ENCODE data around the gene FREM1. TPM values are rescaled to one million over a fixed set of nuclear protein-coding genes. Genes with fewer than 3 reads are reported as not detected.
A peak's percentile ranks its signal among the peaks of the same experiment; 100 is the strongest.

FREM1 gene, protein sequence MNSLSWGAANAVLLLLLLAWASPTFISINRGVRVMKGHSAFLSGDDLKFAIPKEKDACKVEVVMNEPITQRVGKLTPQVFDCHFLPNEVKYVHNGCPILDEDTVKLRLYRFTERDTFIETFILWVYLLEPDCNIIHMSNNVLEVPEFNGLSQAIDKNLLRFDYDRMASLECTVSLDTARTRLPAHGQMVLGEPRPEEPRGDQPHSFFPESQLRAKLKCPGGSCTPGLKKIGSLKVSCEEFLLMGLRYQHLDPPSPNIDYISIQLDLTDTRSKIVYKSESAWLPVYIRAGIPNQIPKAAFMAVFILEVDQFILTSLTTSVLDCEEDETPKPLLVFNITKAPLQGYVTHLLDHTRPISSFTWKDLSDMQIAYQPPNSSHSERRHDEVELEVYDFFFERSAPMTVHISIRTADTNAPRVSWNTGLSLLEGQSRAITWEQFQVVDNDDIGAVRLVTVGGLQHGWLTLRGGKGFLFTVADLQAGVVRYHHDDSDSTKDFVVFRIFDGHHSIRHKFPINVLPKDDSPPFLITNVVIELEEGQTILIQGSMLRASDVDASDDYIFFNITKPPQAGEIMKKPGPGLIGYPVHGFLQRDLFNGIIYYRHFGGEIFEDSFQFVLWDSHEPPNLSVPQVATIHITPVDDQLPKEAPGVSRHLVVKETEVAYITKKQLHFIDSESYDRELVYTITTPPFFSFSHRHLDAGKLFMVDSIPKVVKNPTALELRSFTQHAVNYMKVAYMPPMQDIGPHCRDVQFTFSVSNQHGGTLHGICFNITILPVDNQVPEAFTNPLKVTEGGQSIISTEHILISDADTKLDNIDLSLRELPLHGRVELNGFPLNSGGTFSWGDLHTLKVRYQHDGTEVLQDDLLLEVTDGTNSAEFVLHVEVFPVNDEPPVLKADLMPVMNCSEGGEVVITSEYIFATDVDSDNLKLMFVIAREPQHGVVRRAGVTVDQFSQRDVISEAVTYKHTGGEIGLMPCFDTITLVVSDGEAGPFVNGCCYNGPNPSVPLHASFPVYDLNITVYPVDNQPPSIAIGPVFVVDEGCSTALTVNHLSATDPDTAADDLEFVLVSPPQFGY (N-terminal part only)
- 2.7 TPM for total RNA-seq
- long read RNA-seq, partial matches to known transcripts, result 1 of 1 reads
- long read RNA-seq, other reads (novel, unspliced or antisense), result 0 of 1 reads

DNA sequence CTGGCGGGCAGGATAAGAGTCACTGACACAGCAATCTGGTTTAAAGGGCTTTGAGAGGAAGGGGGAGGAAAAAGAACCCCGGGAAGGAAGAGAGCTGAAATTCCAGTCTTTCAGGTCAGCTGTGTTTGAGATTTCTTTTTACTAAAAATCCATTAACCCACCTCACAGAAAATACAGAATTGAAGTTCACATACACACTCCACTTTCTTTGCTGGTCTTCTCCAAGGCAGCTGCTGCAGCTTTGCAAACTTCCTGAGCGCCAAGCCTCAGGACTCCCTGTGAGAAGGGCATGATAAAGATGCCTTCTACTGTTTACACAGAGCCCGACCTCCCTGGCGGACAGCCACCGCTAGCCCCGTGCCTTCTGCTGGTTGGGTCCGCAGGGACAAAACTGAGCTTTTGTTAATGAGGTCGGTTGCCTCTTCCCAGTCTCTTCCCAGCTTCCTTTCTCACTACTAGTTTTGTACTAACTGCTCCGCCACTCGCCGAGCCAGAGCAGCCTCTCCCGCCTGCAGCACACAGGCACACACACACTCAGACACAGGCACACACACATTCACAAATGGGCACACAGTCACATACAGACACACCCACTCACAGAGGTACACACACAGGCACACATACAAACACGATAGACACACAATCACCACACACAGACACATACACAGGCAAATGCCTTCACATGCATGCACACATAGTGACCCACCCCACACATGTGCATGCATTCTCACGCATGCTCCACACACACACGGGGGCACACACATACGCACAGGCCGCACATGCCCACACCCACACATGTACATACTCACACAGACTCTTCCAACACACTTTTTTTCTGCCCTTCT lies at the start of gene FREM1:
Gene FREM1, minus strand, starts transcription at position 468 of the 845 bp plus-strand sequence. CDS start 41,451 bp downstream, outside the sequence.
- DNase-seq (peak; percentile 73), ATAC-seq (peak; percentile 60)
- intact Hi-C loops (cut with micrococcal nuclease), result no loop called here

DNA sequence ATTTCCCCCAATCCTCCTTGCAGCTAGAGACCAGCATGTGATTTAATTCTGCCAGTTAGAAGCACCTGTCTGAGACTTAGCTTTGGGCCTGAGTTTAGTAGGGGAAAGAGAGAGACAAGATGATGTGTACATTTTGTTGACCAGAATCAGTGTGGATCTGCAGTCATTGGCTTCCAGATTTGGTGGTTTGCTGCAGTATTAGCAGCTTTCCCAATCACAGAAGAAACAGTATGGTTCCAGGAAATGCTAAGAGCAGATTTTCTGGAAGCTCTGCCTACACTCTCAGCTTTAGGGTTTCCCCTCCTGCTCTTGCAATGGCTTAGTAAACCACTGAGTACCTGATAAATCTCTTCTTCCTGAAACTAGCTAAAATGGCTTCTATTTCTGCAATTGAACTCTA lies 48.8 kb upstream of the FREM1 start:
- intact Hi-C loops (cut with micrococcal nuclease), result no loop called here
- no peak for DNase-seq
- ATAC-seq, result no peak

DNA sequence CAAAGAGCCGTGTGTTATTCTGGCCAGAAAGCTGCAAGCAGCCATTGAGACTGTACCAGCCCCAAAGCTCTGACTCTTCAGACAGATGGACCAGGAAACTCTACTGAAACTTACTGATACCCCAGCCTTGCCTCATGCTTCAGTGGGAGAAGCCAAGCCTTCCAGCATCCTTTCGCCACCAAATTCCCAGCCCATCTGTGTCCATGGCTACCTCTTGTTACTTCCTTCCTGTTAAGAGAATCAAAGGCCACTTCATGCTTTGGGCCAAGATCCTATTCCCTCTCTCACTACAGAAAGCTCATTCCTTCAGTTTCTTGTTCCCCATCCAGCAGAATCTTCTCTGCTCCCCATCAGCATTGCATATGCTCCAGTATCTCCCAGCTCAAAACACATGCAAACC lies 46.9 kb upstream of the FREM1 start:
- ATAC-seq (peak; percentile 96), DNase-seq (peak; percentile 50)
- intact Hi-C loops (cut with micrococcal nuclease), result no loop called here

GRCh38 chr9:14956208-14956607 lies 46.0 kb upstream of the FREM1 start:
- ATAC-seq, result peak; percentile 78
- DNase-seq, result no peak
- intact Hi-C loops (cut with micrococcal nuclease), result no loop called here

GRCh38 chr9:14945351-14945750 lies 35.1 kb upstream of the FREM1 start:
- intact Hi-C loops (cut with micrococcal nuclease), result no loop called here
- DNase-seq (no peak), ATAC-seq (no peak)

GRCh38 chr9:14941501-14942405 lies 31.5 kb upstream of the FREM1 start:
- DNase-seq, result no peak
- ATAC-seq, result peak; percentile 92
- intact Hi-C loops (cut with micrococcal nuclease), result no loop called here

- DNase-seq (no peak), ATAC-seq (no peak)
- intact Hi-C loops (cut with micrococcal nuclease), result no loop called here
Observed at GRCh38 chr9:14939378-14939777, 29.1 kb upstream of the FREM1 start.

GRCh38 chr9:14937216-14937615 lies 27.0 kb upstream of the FREM1 start:
- no peak for DNase-seq
- intact Hi-C loops (cut with micrococcal nuclease), result no loop called here
- ATAC-seq, result no peak

DNA sequence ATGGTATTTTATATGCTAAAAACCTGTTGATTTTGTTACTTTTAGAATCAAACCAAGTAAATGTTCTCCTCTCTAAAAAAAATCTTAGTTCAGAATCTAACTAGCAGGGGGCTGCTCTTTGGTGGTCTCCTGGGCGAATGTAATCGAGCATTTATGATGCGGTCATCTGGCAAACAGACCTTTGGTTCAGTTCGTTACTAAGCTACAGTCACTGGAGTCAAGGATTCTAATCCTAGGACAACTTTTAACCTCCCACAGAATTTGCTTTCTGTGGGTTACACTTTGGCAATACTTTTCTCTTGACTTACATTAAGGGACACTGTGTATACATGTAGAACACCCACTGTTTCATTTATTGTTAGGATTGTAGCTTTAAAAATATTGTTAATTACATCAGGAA lies 26.3 kb upstream of the FREM1 start:
- no peak for ATAC-seq
- DNase-seq, result no peak
- intact Hi-C loops (cut with micrococcal nuclease), result no loop called here

GRCh38 chr9:14935964-14936363 lies 25.7 kb upstream of the FREM1 start:
- intact Hi-C loops (cut with micrococcal nuclease), result no loop called here
- DNase-seq (no peak), ATAC-seq (no peak)

GRCh38 chr9:14935106-14935751 lies 25.0 kb upstream of the FREM1 start:
- no peak for DNase-seq
- peak; percentile 59 for ATAC-seq
- intact Hi-C loops (cut with micrococcal nuclease), result no loop called here

DNA sequence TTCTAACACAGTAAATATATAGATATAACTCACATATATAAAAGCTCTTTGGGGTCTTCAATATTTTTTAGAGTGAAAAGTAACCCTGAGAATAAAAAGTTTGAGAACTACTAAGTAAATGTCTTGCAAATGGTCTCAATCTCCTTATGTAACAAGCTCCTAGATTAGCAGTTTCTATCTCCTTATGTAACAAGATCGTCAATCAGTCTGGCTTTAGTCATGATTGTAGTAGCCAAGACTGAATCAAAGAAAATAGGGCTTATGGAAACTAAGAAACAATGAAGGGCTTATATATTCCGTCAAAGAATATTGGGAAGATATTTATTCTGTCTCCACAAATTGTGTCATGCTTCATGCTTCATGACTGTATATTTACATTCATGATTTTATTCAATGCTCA lies 22.4 kb upstream of the FREM1 start:
- DNase-seq (no peak), ATAC-seq (no peak)
- intact Hi-C loops (cut with micrococcal nuclease), result no loop called here

GRCh38 chr9:14932231-14932630 lies 22.0 kb upstream of the FREM1 start:
- ATAC-seq (no peak), DNase-seq (no peak)
- intact Hi-C loops (cut with micrococcal nuclease), result no loop called here

DNA sequence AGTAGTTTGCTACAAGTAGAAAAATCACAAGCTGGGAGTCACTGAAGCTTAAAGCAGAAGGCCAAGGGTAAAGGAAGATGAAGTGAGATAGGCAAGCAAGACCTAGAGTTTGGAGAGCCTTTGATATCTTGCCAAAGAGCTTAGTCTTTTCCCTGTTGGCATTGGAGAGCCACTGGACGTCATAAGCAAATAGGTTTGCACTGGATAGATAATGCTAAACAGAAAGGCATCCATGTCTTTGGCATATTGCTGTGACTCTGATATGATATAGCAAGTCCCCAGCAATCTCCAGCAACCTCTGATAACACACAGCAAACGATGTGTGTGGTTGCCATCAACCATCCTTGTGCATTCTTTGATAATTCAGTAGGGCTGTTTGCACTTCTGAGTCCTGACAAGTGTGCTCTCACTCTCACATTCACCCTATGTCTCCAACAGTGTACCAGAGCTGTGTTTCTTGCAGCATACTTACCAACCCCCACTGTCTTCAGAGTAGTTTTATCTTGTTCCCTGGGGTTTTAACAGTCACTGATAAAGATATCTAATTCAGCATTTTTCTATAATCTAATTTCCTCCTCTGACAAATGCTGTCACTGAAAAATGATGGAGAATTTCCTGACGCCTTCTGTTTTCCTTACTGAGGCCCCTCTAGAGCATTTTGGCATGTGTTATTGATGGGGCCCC lies 16.9 kb upstream of the FREM1 start:
- no peak for DNase-seq
- no peak for ATAC-seq
- intact Hi-C loops (cut with micrococcal nuclease), result no loop called here

DNA sequence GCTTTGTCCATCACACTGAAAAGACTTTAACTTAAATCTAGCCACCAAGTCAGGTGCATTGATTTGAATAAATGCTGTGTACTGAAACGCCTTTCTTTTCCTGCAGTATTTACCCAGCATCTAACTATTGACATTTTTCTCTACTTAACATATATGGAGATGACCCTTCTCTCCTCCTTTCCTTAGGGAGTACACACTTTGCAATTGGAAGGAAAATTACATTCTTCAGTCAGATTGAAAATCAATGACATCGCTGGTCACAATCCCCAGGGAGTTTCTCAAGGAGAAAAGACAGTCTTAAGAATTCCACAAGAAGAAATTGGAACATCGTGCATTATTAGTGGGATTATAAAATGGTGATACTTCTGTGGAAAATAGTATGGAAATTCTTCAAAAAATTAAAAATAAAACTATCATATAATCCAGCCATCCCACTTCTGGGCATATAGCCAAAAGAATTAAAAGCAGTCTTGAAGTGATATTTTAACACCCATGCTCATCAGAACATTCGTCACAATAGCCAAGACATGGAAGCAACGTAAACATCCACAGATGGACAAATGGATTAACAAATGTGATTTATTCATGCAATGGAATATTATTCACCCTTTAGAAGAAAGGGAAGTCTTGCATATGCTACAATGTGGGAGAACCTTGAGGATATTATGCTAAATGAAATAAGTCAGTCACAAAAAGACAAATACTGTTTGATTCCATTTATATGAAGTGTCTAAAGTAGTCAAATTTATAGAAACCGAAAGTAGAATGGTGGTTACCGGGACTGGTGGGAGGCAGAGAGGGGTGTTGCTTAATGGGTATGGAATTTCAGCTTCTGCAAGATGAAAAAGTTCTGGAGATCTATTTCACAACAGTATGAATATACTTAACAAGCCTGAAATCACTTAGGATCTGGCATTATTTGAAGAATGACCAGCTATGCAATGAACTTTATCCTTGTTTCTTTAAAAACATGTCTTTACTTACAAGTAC lies 14.3 kb upstream of the FREM1 start:
- intact Hi-C loops (cut with micrococcal nuclease), result no loop called here
- no peak for DNase-seq
- peak; percentile 71 for ATAC-seq

- no peak for ATAC-seq
- intact Hi-C loops (cut with micrococcal nuclease), result no loop called here
- DNase-seq, result no peak
Observed at GRCh38 chr9:14923701-14924100, 13.5 kb upstream of the FREM1 start.

All from left ventricle myocardium superior (tissue), 1 donor.